ENCODE data around the gene PDGFB.
A peak's percentile ranks its signal among the peaks of the same experiment; 100 is the strongest.

The PDGFB gene

GRCh38 chr22:39254789-39255298 lies 10.1 kb upstream of the PDGFB start:
- DNase-seq (ENCODE audit: low spot score), result peak; percentile 82
- peak; percentile 56 for FAIRE-seq

DNA sequence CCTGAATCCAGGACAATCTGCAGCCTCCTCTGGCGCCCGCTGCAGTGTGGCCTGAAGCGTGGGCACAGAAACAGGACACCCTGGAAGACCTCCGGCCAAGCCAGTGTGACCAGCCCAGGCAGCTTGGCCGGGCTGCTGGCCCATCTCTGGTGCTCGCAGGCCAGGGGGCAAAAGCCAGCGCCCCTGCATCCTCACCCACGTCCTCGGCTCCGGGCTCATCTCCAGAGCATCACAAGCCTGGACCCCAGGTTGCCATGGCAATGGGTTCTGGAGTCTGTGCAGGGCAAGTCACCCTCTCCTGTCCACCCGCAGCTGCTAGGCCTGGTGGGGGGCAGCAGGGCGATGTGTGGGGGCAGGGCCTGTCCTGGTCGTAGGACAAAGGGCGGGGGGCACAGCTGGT lies 9.3 kb upstream of the PDGFB start:
- FAIRE-seq (no peak), DNase-seq (ENCODE audit: low spot score) (no peak)

GRCh38 chr22:39253435-39254070 lies 8.8 kb upstream of the PDGFB start:
- DNase-seq (ENCODE audit: low spot score), result peak; percentile 97
- FAIRE-seq, result peak; percentile 96

GRCh38 chr22:39252461-39253434 lies 8.0 kb upstream of the PDGFB start:
- FAIRE-seq, result peak; percentile 87
- peak; percentile 50 for DNase-seq (ENCODE audit: low spot score)

GRCh38 chr22:39251762-39252460 lies 7.1 kb upstream of the PDGFB start:
- no peak for FAIRE-seq
- peak; percentile 63 for DNase-seq (ENCODE audit: low spot score)

GRCh38 chr22:39250838-39251237 lies 6.1 kb upstream of the PDGFB start:
- no peak for FAIRE-seq
- DNase-seq (ENCODE audit: low spot score), result no peak

GRCh38 chr22:39250131-39250530 lies 5.3 kb upstream of the PDGFB start:
- FAIRE-seq, result no peak
- DNase-seq (ENCODE audit: low spot score), result no peak

DNA sequence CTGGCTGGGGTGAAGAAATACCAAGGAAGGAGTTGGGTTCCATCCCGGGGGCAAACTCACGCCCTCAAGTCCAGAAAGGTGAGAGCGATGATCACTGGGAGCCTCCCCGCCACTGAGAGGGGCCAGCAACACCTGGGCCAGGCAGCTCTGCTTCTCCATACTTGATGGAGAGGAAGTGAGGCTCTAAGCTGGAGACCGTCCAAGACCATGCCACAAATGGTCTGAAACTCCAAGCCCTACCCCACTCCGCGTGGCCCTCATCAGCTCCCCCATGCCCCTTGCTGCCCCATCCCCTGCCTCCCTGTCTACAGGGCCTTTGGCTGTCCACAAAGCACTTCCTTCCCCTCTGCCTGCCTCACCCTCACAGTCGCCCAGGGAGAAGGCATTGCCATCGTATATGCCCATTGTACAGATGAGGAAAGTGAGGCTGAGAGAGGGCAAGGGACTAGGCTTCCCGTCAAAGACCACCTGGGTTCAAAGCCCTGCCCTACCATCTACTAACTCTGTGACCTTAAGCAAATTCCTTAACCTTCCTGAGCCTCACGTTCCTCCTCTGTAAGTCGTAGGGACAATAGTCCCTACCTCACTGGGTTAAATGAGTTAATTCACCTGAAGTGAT lies 4.4 kb upstream of the PDGFB start:
- DNase-seq (ENCODE audit: low spot score), result no peak
- FAIRE-seq, result peak; percentile 87

- no peak for FAIRE-seq
Observed at GRCh38 chr22:39248254-39248653, 3.5 kb upstream of the PDGFB start.

GRCh38 chr22:39247361-39247760 lies 2.6 kb upstream of the PDGFB start:
- DNase-seq (ENCODE audit: low spot score) (no peak), FAIRE-seq (peak; percentile 52)

More at GRCh38 chr22:39248254-39248653, 3.5 kb upstream of the PDGFB start:
- DNase-seq (ENCODE audit: low spot score), result no peak

- no peak for FAIRE-seq
- no peak for DNase-seq (ENCODE audit: low spot score)
Observed at GRCh38 chr22:39246690-39247332, 2.0 kb upstream of the PDGFB start.

DNA sequence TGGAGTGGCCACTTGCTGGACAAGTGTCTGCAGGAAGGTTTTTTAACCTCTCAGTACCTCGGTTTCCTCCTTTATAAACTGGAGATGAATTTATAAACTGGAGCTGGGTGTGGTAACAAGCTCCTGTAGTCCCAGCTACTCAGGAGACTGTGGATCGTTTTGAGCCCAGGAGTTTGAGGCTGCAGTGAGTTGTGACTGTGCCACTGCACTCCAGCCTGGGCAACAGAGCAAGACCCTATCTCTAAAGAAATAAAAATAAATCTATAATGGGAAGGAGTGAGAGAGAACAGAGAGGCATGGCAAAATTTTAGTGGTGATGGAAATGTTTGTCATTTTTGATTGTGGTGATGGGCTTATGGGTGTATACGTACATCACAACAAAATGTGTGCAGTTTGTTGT lies 1.4 kb upstream of the PDGFB start:
- DNase-seq (ENCODE audit: low spot score), result no peak
- FAIRE-seq, result no peak

DNA sequence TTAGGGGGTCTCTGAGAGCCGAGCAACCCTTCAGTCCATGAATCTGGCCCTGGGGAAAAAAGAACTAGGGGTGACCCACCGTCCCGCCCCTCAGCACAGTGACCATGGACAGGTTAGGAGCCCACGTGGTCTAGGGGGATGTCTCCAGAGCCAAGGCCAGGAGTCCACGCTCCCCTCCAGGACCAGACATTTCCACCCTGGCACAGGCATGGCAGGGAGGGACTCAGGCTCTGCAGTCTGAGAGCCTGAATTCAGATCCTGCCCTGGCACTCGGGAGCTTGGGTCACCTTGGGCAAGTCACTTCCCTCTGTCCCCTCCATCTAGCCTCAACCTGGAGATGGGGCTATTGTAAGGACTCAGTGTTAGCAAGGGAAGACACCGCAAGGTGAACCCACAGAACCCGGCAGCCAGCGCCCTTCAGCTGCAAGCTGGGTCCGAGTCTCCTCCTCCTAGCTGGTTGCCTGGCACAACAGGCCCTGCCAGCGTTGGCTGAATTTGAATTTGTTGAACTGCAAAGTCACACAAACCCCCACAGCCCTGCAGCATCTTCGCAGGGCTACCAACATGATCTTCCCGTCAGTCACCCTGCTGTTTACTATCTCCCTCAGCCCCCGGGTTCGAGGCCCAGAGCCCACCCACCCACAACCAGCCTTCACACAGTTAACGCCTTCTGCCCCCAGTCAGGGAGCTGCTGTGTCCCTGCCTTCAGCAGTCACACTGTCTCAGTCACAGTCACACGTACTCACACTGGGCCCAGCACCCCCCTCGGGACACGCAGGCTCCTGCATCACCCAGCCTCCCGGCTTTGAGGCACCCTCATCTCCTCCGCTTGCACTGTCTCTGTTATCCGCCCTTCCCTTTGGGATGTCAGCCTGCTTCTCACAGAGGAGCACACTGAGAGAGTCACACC lies 603 bp upstream of the PDGFB start:
- FAIRE-seq (peak; percentile 68), DNase-seq (ENCODE audit: low spot score) (no peak)

GRCh38 chr22:39244136-39244495 lies 666 bp downstream of the PDGFB start:
- FAIRE-seq (no peak), DNase-seq (ENCODE audit: low spot score) (peak; percentile 35)

DNA sequence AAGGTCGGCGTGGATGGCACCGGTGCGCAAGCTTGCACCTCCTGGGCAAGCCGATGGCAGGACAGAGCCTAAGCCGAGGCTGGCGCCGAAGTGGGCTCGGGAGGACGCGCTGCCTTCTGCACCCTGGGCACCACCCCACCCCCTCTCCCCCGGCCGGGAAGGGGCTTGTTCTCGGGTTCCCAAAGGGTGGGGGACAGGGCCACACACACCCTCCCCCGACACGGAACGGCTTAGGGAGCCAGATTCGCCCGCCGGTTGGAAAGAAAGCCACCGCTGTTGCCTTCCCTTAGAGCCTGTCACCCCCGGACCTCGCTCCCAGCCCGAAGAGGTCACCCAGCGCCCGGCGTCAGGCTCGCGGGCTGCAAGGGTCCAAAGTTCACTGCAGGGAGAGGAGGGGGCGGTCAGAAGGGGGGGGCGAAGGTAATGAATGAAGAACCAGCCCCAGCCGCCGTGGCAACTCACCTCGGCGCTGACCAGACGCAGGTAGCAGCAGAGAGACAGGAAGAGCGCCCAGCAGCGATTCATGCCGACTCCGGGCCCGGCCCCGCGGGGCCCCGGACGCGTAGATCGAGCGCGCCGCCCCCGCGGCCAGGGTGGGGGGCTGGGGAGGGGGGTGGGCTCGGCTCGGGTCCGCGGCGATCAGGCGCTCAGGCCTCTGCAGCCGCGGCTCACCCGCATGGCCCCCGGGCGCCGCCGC lies 1.2 kb downstream of the PDGFB start:
- FAIRE-seq, result no peak
- peak; percentile 58 for DNase-seq (ENCODE audit: low spot score)

DNA sequence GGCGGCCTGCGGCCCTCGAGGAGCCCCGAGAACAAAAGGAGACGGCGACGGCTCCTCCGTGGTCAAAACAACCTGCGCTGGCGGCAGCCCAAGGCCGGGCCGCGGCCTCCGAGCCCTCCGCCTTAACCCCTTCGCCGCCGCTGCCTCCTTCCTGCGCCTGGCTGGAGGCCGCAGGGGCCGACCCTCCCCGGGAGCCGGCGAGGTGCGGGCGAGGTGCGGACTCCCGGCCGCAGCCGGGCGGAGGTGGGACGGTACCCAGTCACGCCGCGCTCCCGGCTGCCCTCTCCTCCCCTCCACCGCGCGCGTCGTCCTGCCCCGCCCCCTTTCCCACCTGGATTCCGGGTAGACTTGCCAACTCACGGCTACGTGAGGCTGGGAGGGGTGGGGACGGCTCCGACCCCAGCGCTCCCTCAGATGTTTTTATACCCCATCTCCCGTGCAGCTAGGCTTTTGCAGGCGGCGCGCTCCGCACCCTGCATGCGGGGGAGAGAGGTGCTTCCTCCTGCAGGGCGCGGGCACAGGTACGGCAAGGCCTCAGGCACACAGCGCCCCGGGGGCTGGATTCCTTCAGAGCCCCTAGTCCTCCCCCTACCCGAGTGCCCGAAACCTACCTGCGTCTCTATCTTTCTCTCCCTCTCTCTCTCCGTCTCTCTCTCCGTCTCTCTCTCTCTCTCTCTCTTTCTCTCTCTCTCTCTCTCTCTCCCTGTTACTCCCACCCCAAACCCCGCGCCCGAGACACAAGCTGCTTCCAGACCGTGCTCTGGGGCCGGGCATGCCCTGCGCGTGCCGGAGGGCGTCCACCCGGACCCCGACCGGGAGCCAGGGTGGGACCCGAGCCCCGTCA lies 2.0 kb downstream of the PDGFB start:
- FAIRE-seq (peak; percentile 5), DNase-seq (ENCODE audit: low spot score) (no peak)

- FAIRE-seq, result no peak
- DNase-seq (ENCODE audit: low spot score), result no peak
Observed at GRCh38 chr22:39241794-39242594, 2.8 kb downstream of the PDGFB start.
